NB4 (cell line): Measurements from ENCODE around the gene NTN1.

Source experiments
- CTCF ChIP-seq: IDR thresholded peaks from one replicate; pipeline ENCODE4 v1.5.1; 2012; ENCODE audit warnings: low read depth, low read length
- POLR2A ChIP-seq: IDR thresholded peaks from 2 replicates; pipeline ENCODE4 v1.6.1; 2011; ENCODE audit warnings: mild to moderate bottlenecking; ENCODE audit not compliant: insufficient read length; ENCODE audit errors: extremely low read depth

GRCh38 chr17:9035249-9035648 is 13.9 kb downstream of the NTN1 start:
- TF ChIP-seq POLR2A, result no peak
- no peak for TF ChIP-seq CTCF
